C4-2B (cell line): Measurements from ENCODE around the gene CTSK.
A peak's percentile ranks its signal among the peaks of the same experiment; 100 is the strongest.
"Not testable (repeated sequence)": the region's sequence is repeated elsewhere in the genome, so short reads cannot be mapped to it uniquely, and the experiment has no call there.

Experiments used
- H3K27ac ChIP-seq: fragments of 450-650 bp; 2 replicates; pipeline ENCODE4 v1.5.1; 2017
- CTCF ChIP-seq: fragments of 450-650 bp; conservative IDR thresholded peaks from 2 replicates; pipeline ENCODE4 v1.5.1; 2017; ENCODE audit warnings: mild to moderate bottlenecking
- ZFX ChIP-seq: fragments of 450-650 bp; IDR thresholded peaks from 2 replicates; pipeline ENCODE4 v1.6.1; 2017

CTSK gene

GRCh38 chr1:150836129-150836773 is 28.2 kb upstream of the CTSK start:
- no peak overlapping the region for H3K27ac ChIP-seq
- TF ChIP-seq ZFX (no peak), CTCF (no peak)

GRCh38 chr1:150833961-150834360 is 25.9 kb upstream of the CTSK start:
- not testable (repeated sequence) for H3K27ac ChIP-seq

GRCh38 chr1:150832597-150832996 is 24.5 kb upstream of the CTSK start:
- TF ChIP-seq ZFX, result no peak
- H3K27ac ChIP-seq, result no peak overlapping the region

GRCh38 chr1:150829751-150830150 is 21.7 kb upstream of the CTSK start:
- TF ChIP-seq CTCF, result peak; percentile 47
- TF ChIP-seq ZFX, result no peak
- no peak overlapping the region for H3K27ac ChIP-seq

- H3K27ac ChIP-seq, result no peak overlapping the region
- TF ChIP-seq CTCF (no peak), ZFX (no peak)
Observed at GRCh38 chr1:150826299-150826698, 18.2 kb upstream of the CTSK start.

- no peak overlapping the region for H3K27ac ChIP-seq
- no peak for TF ChIP-seq CTCF
- no peak for TF ChIP-seq ZFX
Observed at GRCh38 chr1:150820730-150821512, 12.9 kb upstream of the CTSK start.

GRCh38 chr1:150815871-150816270 is 7.8 kb upstream of the CTSK start:
- H3K27ac ChIP-seq, result no peak overlapping the region
- TF ChIP-seq ZFX (no peak), CTCF (no peak)

GRCh38 chr1:150813028-150813707 is 5.1 kb upstream of the CTSK start:
- no peak overlapping the region for H3K27ac ChIP-seq
- TF ChIP-seq ZFX, result no peak
- TF ChIP-seq CTCF, result peak; percentile 95
